GM18909 (cell line): ENCODE data around the gene LIF.
"Not testable (repeated sequence)": the region's sequence is repeated elsewhere in the genome, so short reads cannot be mapped to it uniquely, and the experiment has no call there.

ENCODE experiments used
- ATAC-seq: cut with Tn5 transposase; IDR thresholded peaks from one replicate; pipeline ENCODE4 v1.9.1; 2021; ENCODE audit warnings: mild to moderate bottlenecking; ENCODE audit not compliant: unreplicated experiment, poor library complexity

LIF gene

DNA sequence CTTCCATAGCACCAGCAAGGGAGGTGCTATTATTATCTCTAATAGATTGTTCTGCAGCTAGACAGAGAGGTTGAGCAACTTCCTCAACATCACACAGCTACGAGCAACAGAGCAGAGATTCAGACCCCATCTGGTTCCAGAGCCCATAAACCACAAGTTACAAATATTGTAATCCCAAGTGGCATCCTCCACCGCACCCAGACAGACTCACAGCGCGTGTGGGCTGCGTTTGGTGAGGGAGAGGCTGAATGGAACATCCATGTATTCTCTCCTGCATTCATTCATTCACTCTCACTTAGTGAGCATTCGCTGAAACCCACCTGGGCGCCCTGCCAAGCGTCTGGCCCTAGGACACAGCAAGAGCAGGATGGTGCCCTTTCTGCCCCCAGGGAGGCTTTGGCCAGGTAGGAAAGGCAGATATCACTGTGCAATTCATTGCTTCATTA, 33.5 kb downstream of the LIF start:
- no peak for ATAC-seq

DNA sequence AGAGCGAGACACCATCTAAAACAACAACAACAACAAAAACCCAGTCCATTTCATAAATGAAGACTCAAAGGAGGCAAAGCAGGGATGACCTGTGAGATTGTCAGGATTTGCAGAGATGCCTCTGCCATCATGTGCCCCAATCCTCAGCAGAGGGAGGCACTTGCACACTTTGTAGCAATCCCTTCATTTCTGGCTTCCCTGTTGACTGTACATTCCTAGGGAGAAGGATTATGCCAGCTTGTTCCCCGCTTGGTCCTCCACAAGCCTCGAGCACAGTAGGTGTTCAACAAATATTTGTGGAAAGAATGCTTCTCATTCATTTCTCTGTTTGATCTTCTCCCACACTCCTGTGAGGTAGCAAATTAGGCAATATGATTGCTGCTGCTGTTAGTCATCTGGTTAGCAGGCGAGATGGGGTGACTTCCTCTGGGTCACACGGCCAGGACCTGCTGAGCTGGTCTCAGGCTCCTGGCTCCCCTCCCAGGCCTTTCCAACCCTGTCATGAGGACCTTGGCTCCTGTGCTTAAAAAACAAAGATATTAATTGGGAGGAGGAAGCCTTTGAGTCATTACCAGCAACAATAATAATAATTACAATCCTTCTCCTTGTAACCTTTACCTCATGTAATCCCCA, 34.1 kb downstream of the LIF start:
- no peak for ATAC-seq

- no peak for ATAC-seq
Measured at GRCh38 chr22:30211124-30211820, 35.3 kb downstream of the LIF start.

GRCh38 chr22:30210235-30210909, 36.2 kb downstream of the LIF start:
- no peak for ATAC-seq

DNA sequence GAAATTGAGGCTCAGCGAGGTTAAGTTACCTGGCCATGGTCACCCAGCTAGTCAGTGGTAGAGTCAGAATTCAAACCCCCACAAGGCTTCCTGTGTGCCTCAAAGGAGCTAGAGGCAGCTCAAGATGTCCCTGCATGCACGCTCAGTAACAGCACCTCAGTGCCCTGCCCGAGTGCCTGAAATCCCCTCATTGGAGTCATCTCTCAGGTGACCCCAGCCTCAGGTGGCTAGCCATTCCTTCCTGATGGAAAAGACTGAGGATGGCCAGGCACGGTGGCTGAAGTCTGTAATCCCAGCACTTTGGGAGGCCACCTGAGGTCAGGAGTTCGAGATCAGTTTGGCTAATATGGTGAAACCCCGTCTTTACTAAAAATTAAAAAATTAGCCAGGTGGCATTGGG, 36.9 kb downstream of the LIF start:
- ATAC-seq = no peak

DNA sequence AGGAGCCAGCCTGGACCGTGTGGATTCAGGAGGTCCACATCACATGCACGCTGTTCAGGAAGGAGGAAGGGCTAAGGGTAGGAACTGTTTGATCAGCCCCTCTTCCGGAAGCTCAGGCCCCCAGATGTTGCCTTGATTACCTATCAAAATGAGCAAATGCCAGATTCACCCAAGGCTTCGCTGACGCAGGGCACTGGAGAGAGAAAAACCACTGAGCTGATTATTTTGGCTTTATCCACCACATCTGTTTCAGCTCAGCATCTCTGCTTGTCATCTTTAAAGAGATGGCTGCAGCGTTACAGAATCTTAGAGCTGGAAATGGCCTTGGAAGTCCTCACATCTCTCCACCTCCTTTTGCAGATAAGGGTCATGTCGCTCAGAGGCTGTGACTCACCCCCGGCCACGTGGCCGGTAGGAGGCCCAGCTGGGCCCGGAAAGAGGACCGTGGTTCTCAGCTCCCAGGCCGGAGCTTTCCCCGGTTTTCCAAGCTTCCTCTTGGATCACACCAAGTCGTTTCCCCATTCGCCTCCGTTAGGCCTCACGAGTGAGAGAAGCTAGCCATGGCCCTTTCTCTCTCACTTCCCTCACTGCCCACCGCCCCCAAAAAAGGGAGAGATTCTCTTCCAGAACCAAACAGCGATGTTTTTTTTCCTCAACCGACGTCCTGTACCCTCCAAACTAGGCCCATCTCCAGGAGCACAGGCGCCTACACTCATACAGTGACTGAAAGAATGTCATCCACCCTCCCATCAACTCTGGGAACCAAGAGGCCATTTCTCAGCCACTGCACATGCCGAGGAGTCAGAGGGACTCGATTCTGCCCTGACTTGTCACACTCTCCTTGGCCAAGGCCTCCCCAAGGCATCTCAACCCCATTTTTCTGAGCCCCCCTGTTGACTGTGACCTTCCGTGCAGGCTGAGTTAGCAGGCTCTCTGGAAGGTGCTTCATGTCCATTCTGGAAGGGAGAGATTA, 37.6 kb downstream of the LIF start:
- ATAC-seq = no peak

DNA sequence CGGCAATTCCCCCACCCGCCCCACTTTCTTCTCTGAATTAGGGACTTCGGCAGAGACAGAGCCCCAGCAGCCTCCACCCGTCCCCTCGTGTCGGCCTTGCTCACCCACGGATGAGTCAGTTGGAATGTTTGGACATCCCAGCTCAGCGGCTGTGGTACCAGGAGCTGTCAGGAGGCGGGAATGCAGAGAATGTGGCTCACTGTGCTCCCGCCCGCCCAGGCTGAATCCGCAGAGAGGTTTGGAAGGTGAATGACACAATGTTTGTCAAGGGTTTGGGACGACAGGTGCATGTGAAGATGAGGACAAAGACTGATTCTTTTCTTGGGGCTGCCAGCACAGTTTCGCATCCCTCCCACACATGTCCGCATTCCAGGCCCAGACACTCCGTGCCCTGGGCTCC, 39.6 kb downstream of the LIF start:
- no peak for ATAC-seq

DNA sequence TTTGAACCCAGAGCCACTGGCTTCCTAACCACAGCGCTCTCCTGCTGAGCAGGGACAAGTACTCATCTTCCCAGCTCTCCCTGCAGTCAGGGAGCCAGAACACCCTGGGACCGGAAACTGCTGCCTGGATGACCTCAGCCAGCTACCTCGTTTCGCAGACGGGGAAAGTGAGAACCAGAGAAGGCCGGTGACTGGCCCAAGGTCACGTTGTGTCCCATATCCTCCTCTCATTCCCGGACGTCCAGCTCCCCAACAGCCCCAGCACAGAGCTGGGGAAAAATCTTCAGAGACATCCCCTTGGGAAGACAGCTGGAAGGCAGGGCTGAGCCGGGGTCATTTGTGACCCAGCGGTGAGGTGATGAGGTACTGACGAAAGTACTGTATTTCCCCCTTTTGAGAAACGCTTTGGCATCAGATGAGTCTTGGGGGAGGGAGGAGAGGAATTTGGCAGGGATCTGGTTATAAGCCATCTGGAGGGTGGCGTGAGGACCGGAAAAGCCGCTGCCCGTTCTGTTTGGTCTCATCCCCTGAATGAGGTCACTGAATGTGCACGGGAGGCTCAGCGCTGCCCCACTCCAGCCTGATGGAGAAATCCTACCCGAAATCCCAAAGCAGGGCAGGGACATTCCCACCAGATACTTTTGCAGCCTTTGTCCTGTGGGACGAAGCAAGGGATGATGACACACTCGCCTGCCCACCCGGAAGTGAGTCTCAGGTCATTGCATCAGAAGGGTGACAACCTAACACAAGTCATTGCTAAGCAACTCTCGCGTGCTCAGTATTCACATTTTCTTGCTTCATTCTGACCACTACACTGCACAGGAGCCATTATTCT, 41.1 kb downstream of the LIF start:
- no peak for ATAC-seq

DNA sequence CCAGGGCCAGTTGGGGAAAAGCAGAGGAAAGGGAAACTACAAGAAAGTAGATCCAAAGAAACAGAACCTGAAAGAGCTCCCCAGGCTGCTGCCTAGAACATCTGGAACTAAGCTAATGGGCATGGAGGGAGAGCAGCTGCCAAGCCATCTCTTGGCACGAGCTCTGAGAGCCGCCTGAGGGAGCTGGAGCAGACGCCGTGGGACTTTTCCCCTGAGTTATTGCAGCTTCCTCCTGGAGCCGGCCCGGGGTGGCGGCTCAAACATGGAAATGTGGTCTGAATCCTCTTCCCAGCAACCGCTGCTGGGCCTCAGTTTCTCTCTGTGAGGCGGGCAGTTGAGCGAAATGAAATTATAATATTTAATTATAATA, 41.8 kb downstream of the LIF start:
- ATAC-seq = no peak

GRCh38 chr22:30204015-30204741, 42.4 kb downstream of the LIF start:
- ATAC-seq = no peak

GRCh38 chr22:30202531-30203006, 44.0 kb downstream of the LIF start:
- no peak for ATAC-seq

GRCh38 chr22:30201945-30202344, 44.6 kb downstream of the LIF start:
- ATAC-seq = no peak

GRCh38 chr22:30200905-30201304, 45.7 kb downstream of the LIF start:
- not testable (repeated sequence) for ATAC-seq

- no peak for ATAC-seq
Measured at GRCh38 chr22:30198921-30199320, 47.6 kb downstream of the LIF start.

GRCh38 chr22:30198152-30198825, 48.3 kb downstream of the LIF start:
- ATAC-seq = no peak

GRCh38 chr22:30197389-30197788, 49.2 kb downstream of the LIF start:
- no peak for ATAC-seq

DNA sequence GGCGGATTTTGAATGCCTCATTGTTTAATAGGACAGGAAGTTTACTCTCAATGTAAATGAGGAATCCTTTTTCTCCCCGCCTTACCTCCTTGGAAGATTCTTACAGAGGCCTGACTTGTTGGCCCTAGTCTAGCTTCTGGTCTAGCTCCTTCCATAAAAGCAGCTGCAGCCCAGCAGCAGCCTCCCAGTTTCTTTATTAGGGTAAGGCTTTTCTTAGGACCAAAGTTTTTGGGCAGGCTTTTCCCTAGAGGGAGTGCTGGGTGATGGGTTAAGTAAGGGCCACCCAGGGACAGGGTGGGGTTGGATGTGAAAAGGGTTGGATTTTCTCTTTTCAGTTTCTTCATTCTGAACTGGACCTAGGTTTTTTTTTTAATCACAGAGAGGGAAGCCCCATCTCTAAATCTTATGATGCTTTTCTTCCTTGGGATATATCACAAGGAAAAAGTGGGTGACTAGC, 49.7 kb downstream of the LIF start:
- no peak for ATAC-seq
